ENCODE measurements around the gene UNC80.

UNC80 gene

GRCh38 chr2:209917154-209917771 lies 145.6 kb downstream of the UNC80 start:
- DNase-seq (ENCODE audit: low read depth): no peak

DNA sequence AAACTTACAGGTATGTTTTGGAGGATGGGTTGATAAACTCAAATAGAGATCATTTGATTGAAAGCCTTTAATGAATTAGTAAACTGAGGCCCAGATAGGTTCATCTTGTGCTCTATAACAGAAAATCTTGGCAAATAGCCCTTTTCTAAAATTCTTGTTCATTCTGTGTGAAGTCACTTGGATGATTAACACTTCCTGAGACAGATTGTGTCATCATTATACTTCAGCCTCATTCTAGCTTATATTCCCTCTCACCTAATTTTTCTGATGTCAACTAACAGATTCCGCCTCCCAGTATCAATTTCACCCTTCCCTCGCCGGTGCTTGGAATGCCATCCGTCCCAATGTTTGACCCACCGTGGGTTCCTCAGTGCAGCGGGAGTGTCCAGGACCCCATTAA lies 146.6 kb downstream of the UNC80 start:
- no peak for DNase-seq (ENCODE audit: low read depth)

DNA sequence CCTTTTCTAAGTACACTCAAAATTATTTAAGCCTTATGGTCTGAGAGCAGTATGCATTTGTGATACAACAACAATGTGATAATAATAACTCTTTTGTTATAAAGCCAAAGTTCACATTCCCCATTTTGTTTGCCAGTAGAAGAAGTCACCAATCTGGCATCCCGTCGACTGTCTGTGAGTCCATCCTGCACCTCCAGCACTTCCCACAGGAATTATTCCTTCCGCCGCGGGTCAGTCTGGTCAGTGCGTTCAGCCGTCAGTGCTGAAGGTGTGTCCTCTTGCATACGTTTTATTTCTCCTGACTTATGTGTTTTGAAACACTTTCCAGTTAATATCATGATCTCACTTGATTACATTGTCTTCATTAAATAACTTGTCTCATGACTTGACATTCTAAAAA lies 150.5 kb downstream of the UNC80 start:
- DNase-seq (ENCODE audit: low read depth): no peak

- DNase-seq (ENCODE audit: low read depth): no peak
Measured at GRCh38 chr2:209929369-209929768, 157.7 kb downstream of the UNC80 start.

DNA sequence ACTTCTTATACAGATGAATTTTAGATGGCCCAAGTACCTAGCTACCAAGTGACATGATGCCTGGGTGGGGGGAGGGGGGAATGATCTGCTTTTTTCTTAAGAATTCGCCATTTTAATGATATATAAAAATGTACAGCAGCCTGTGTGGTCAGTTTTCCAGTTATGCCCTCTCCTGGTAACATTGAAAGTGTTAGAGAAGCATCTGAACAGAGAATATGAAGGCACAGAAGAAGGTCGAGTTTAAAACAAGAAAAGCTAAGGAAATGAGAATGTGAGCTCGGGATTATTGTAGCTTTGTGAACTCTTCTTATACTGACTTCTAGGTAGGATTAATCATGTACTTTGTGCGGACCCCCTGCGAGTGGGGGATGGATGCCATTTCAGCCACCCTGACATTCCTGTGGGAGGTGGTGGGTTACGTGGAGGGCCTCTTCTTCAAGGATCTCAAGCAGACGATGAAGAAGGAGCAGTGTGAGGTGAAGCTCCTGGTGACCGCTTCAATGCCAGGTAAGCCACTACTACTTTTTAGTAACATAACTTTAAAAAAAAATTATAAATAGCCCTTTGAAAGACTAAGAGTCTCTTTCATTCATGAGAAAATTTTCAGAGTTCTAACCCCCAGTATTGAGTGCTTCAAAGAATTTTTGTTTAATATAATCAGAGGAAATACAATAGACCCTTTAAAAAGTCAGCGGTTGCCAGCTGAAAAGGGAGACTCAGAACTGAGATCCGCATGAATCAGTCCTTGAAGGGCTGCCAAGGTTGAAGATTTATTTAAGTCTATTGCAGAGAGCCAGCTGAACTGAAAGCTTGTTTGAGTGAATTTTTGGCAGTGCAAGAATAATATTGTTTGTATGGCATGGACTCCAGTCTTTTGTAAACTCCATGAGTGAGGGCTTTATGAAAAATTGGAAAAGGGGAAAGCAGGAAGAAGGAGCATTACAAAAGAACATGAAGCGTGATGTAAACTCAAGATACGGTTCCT lies 162.2 kb downstream of the UNC80 start:
- peak; percentile 40 for DNase-seq (ENCODE audit: low read depth)

DNA sequence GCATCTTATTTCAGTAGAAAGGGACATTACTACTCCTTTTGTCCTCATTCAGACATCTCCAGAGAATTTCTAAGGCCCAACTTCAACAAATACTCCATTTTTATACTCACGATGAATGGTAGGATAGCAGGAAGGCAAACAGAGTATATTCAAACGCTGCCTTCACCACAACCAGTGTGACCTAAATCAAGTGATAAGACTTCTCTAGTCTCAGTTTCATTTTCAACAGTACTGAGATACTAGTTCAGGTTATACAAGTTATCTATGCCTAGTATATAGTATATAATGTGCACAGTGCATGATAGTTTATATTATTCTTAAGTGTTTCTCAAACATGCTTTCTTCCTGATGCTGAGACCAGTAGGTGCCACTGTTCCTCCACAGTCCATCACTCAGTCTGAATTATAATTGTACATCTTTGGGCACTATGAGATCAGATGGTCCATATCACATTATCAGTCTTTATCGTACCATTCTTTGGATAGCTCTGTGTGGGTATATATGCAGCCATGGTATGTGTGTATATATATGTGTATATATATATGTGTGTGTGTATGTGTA lies 164.6 kb downstream of the UNC80 start:
- no peak for DNase-seq (ENCODE audit: low read depth)

GRCh38 chr2:209937893-209938292 lies 166.3 kb downstream of the UNC80 start:
- DNase-seq (ENCODE audit: low read depth): no peak

GRCh38 chr2:209938906-209939305 lies 167.3 kb downstream of the UNC80 start:
- DNase-seq (ENCODE audit: low read depth): no peak

- no peak for DNase-seq (ENCODE audit: low read depth)
Measured at GRCh38 chr2:209940936-209941335, 169.3 kb downstream of the UNC80 start.

- no peak for DNase-seq (ENCODE audit: low read depth)
Measured at GRCh38 chr2:209942426-209942825, 170.8 kb downstream of the UNC80 start.

- no peak for DNase-seq (ENCODE audit: low read depth)
Measured at GRCh38 chr2:209942936-209943605, 171.4 kb downstream of the UNC80 start.

GRCh38 chr2:209943776-209944175 lies 172.1 kb downstream of the UNC80 start:
- DNase-seq (ENCODE audit: low read depth): no peak

GRCh38 chr2:209946539-209946938 lies 174.9 kb downstream of the UNC80 start:
- no peak for DNase-seq (ENCODE audit: low read depth)

DNA sequence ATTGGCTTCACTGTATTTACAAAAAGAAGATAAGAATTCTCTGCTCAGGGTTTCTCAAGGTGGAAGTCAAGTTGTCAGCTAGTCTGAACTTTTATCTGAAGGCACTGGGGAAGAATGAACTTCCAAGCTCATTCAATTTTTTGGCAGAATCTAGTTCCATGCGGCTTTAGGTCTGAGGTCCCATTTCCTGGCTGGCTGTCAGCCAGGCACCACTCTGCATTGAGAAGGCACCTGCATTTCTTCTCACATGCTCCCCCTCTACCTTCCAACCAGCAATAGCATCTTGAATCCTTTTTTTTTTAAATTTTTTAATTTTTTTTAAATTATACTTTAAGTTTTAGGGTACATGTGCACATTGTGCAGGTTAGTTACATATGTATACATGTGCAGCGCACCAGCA lies 184.6 kb downstream of the UNC80 start:
- no peak for DNase-seq (ENCODE audit: low read depth)

DNA sequence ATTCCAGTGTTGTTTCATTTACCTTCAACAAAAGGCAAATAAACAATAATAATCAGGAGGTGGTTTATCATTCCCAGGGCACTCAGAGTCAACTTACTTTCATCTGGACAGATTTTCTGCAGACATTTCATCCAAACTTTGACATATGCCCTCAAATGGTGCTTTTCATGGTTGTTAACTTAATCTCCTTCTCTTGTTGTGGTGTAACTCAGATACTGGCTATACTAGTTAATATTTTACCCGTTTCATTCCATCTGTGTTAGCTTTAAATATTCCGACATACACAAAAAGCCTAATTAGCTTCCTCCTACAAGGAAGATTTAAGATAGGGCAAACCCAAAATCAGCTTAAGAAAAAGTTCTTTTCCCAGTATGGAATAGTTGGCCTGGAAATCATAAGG lies 186.4 kb downstream of the UNC80 start:
- no peak for DNase-seq (ENCODE audit: low read depth)

GRCh38 chr2:209960045-209960444 lies 188.4 kb downstream of the UNC80 start:
- DNase-seq (ENCODE audit: low read depth): no peak

GRCh38 chr2:209960676-209961630 lies 189.3 kb downstream of the UNC80 start:
- peak; percentile 36 for DNase-seq (ENCODE audit: low read depth)

DNA sequence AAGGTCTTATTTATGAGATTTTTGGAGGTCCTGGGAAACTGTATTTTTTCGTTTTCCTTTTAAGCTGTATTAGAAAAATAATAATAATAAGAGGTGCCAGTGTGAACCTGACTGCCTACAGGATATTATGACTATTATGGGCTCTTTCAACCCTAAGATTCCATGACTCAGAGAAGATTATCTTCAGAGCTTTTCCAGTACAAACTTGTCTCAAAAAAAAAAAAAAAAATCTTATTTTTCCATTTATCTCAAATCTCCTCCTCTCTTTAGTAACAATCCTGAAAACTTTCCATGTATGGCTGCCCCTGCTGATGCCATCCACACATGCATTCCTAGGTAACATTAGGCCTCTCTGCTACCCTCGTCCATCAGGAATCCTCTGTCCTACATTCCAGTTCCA lies 194.1 kb downstream of the UNC80 start:
- DNase-seq (ENCODE audit: low read depth): no peak

DNA sequence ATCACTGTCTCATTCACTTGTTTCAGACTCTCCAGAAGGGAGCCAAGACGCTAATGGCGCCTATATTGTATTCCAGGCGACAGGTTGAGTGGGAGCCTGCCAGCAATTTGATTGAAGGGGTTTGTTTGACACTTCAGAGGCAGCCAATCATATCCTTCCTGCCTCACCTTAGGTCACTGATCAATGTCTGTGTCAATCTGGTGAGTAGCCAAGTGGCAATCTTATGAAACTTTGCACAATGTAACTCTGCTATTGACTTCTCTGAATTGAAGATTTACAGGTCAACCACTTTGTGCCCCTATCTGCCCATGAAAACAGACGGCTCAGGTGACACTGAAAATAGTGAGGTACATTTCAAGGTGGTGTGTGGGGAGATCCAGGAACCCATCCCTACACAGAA lies 198.1 kb downstream of the UNC80 start:
- DNase-seq (ENCODE audit: low read depth): no peak

GRCh38 chr2:209970271-209970670 lies 198.6 kb downstream of the UNC80 start:
- DNase-seq (ENCODE audit: low read depth): no peak

DNA sequence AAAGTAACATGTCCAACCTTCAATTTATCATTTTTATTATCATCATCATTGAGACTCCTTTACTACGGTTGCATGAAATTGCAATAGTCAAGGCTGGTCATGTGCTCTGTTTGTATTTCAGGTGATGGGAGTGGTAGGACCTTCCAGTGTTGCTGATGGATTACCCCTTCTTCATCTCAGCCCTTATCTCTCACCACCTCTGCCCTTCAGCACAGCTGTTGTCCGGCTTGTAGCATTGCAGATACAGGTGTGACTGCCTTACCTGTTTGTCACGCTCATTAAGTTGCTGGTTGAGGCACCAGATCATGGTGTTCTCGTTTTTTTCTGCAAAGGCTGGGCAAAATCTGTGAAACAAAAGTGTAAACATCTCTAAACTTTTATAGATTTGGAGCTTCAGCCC lies 199.1 kb downstream of the UNC80 start:
- DNase-seq (ENCODE audit: low read depth): no peak
